HS-27A (cell line): ENCODE results near the gene PCSK4.
"Not testable (repeated sequence)": the region's sequence is repeated elsewhere in the genome, so short reads cannot be mapped to it uniquely, and the experiment has no call there.

Experiments
- DNase-seq: peaks from one replicate; pipeline ENCODE4 v3.0.0-alpha.2; 2012; ENCODE audit warnings: low read depth, missing footprints

The PCSK4 gene

DNA sequence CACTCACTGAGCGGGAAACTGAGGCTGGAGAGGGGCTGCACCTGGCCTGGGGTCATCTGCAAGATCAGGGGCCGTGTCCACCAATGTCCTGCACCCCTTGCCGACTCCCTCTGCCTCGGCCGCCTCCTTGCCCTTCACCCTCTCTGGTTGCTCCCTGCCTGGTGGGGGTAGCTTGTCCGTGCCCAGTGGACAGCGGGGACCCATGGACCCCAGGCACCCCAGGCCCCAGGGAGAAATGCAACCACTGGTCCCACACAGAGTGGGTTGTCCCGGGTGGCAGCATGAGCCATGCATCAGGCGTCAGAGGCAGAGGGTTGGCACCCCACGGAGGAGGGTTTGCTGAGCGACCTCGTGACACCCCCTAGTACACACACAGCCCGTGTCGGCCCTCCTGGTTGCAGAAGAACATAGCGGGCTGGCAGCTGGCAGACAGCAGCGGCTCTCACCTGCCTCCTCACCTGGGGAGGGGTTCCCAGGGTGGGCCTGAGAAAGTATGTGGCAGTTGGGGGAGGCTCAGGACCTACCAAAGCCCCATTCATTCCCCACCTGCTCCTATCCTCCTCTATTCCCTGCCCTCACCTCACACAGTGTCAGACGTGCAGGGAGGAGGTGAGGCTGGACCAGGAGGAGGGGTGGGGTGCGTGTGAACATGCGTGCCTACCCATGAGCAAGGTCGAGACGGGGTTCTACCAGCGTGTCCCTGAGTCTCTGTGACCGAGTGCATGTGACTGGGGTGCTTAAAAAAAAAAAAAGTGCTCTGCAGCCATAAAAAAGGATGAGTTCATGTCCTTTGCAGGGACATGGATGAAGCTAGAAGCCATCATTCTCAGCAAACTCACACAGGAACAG lies 14.0 kb upstream of the PCSK4 start:
- DNase-seq = no peak

DNA sequence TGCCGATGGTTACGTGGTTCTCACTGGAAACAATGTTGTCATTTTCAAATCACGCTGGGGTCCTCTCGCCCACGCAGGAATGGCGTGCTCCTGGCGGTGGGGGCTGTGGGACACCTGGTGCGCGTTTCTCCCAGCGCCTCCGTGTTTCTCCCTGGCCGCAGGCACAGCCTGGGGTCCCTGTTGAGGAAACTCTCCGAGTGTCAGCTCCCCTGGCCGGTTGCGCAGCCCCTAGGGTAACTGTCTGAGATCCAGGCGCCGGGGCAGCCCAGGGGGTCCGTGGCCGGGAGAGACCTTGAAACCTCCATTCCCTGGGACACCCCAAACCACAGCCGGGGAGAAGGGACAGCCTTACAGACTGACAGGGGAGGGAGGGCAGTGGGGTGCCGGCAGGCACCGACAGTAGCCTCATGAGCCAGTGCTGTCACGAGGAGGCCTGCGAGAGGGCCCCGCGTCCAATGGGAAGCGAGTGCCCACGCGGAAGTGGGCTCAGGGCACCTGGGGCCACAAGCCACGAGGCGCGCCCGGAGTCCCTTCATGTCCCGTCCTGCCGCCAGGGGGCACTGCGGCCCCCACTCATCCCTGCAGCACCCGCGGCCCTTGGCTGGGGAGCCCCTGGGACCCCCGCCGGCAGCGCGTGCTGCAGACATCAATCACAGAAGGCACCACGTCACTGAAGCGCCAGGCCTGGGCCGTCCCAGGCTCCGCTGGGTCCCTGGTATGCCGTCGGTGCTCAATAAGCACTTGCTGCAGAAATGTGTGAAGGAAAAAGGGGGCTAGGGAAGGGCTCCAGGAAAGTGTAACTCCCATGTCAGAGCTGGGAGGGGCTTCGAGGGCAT lies 13.2 kb upstream of the PCSK4 start:
- DNase-seq = no peak

DNA sequence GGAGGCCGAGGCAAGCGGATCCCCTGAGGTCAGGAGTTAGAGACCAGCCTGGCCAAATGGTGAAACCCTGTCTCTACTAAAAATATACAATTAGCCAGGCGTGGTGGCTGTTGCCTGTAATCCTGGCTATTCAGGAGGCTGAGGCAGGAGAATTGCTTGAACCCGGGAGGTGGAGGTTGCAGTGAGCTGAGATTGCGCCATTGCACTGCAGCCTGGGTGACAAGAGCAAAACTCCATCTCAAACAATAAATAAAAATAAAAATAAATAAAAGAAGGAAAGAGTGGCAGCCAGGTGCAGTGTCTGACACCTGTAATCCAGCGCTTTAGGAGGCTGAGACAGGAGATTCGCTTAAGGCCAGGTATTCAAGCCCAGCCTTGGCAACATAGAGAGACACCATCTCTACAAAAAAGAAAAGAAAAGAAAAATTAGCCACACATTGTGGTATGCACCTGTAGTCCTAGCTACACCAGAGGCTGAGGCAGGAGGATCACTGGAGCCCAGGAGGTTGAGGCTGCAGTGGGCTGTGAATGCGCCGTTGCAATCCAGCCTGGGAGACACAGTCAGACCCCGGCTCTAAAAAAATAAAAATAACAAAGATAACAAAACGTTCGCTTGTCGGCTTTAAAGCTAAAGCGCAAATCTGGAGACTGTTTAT lies 12.4 kb upstream of the PCSK4 start:
- DNase-seq = no peak

DNA sequence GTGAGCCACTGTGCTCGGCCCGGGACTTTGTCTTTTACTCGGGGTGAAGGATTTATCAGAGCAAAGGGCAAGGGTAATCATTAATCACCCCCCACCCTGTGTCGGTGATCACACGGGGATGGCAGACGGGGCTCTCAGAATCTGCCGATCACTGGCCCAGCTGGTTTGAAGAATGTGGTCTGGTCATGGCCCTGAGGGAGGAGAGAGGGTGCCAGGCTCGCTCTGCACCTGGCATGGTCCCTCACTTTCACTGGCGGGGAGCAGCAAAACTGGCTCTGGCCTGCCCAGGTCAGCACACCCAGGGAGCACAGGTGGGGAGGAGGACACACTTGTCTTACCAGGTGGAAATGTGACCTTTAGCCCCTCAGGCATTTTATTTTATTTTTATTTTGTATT lies 11.0 kb upstream of the PCSK4 start:
- DNase-seq = no peak

GRCh38 chr19:1499231-1499630 lies 9.1 kb upstream of the PCSK4 start:
- not testable (repeated sequence) for DNase-seq

- no peak for DNase-seq
These were observed 7.6 kb upstream of the PCSK4 start for GRCh38 chr19:1497578-1498235.

- DNase-seq = no peak
These were observed 6.8 kb upstream of the PCSK4 start for GRCh38 chr19:1496714-1497577.

- no peak for DNase-seq
These were observed 5.9 kb upstream of the PCSK4 start for GRCh38 chr19:1495799-1496713.

DNA sequence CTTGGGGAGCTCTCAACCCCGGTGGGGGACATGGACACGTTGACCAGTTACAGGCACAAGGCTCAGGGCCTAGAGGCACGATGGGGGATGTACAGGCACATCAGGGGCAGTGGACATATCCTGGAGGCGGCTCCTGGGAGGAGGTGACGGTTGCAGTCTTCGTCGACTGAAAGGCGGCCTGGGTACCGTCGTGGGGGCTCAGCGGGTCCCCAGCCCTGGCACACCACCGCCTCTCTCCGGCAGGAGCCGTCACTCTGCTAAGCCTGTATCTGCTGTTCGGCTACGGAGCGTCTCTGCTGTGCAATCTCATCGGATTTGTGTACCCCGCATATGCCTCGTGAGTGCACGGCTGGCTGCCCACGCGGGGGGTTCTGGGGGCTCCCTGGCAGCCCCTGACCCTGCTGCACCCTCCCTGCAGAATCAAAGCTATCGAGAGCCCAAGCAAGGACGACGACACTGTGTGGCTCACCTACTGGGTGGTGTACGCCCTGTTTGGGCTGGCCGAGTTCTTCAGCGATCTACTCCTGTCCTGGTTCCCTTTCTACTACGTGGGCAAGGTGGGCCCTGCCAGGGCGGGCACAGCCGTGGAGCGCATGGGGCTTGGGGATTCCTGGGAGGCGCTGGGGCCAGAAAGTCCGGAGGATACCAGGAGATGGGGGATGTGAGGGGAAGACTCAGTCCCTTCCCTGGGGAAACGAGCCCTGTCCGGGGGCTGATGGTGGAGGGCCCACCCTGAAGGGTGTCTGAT lies 5.1 kb upstream of the PCSK4 start:
- DNase-seq = no peak

DNA sequence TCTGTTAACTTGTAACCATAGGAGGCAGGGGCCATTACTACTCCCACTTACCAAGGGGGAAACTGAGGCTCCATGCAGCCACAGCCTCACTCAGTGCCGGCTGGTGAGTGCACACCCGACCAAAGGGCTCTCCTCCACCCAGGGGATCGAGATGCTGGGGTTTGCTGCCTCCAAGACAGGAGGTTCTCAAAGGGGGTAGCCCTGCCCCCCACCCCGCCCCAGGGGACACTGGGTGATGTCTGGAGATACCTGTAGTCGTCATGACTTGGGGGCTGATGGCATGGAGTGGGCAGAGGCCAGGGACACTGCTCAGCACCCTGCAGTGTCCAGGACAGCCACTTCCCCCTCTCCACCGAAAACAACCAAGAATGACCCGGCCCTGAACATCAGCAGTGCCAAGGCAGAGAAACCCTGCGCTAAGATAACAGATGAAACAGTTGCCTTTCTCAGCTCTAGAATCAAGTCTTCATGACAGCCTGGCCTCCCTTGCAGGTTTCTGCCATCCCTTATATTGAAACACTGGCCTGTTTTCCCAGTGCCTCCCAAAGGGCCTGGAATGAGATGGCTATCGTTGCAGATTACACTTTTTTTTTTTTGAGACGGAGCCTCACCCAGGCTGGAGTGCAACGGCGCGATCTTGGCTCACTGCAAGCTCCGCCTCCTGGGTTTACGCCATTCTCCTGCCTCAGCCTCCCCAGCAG lies 4.1 kb upstream of the PCSK4 start:
- no peak for DNase-seq

DNA sequence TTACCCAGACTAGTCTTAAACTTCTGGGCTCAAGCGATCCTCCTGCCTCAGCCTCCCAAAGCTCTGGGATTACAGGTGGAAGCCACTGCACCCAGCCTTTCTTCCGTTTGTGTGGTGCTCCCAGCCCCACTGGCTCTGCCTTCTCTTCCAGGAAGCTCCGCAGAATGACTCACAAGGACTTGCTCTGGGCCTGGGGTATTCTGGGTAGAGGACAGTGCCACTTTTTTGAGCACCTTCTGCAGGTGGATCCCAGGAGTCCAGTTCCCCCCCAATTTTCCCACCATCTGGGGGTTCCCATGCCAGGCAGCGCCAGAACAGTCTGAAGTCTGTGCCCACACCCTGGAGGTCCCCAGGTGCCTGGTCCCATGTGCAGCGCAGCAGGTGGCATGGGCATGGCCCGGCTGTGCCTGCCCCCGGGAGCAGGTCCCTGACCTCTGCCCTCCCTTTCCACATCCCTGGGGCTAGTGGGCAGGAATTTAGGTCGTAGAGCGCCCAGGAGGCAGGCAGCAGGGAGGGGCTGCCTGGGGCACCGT lies 2.4 kb upstream of the PCSK4 start:
- DNase-seq = no peak

DNA sequence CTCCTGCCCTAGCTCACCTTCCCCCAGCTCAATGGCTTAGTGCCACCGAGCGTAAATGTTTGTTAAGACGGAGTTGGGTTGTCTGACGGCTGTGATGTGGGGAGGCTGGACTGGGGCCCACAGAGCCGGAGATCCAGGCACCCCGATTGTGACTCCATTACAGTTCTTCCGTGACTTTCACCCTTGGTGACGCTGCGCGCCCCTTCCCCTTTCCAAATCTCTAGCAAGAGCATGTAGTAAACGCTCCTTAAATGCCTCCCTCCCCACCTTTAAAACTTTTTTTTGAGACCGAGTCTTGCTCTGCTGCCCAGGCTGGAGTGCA lies 1.7 kb upstream of the PCSK4 start:
- DNase-seq = no peak

- DNase-seq = no peak
These were observed 1.1 kb upstream of the PCSK4 start, which contains the start of gene REEP6 for GRCh38 chr19:1491114-1491848. TSS of gene REEP6 (plus strand) at chr19:1491181. CDS start at chr19:1491270, 89 bp downstream.

- DNase-seq = no peak
These were observed 463 bp downstream of the PCSK4 start for GRCh38 chr19:1489463-1490310.

DNA sequence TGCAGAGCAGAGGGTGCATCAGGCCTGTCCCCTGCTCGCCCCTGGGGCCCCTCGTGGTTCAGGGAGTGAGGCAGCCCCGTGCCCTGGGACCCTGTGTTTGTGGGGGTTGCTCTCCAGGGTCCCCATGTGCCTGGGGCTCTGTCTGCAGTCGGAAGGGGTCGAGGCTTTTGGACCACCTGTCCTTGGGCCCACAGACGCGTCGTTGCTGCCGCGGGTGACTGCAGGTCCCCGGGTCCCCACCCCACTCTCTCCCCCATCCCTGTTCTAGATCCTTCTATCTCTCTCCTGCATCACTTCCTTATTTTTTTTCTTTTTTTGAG lies 1.9 kb downstream of the PCSK4 start:
- DNase-seq = no peak

GRCh38 chr19:1487576-1488281 lies 2.4 kb downstream of the PCSK4 start:
- DNase-seq = no peak
